NCI-H1694 treated with DMSO at 0.1 percent for 48 hours (cell line): ENCODE measurements around the gene SPRED2.

Experiments used
- DNase-seq: peaks from one replicate; lab custom pipeline; 2025; lab: John Stamatoyannopoulos, UW

The SPRED2 gene

GRCh38 chr2:65415091-65415490, 17.3 kb downstream of the SPRED2 start:
- DNase-seq = no peak

DNA sequence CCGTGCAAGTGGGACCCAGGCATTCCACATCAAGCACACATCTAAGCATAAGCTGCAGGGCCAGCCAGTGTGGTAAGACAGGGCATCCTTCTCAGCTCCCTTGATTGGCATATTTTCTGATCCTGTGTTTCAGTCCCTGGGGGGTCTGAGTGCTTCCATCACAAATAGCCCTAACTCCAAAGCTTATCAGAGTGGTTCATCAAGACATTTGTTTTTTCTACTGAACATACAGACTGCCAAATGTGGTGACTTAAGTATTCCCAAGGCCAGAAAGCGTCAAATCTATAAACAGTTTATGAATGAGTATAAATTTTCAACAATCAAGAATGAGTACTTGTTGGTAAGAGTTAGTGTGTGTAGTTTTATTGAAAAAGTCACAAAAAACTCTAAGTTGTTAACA, 18.8 kb downstream of the SPRED2 start:
- no peak for DNase-seq

- no peak for DNase-seq
Observed at GRCh38 chr2:65413106-65413505, 19.3 kb downstream of the SPRED2 start.

DNA sequence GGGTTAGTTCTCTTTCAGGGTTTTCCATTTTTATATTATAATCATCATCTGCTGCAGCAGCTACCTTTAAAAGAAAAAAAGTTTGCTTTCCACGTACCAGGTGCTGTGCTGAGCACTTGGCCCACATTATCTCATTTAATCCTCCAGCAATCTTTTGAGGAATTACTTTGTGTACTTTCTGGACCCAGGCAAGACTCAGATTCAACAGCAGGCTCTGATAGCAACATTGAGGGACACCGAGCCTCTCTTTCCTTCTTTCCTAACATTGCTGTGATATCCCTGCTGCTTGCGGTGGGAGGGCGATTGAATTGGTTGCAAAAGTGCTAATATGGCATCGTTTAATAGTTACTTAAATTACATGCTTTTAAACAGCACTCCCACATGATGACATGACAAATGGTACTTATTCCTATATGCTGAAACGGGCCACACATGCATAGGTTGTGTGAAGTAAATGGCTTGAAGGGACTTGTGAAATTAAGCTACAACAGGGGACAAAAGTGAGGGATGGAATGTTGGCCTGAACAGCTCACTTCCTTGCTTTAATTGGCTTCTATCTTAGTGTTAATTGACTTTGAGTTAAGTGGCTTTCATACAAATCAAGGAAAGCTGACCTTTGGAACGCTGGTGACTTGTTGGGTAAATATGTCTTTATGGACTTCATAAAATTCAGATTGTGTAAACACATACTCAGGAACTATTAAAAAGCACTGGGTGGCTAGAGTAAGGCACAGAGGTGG, 21.2 kb downstream of the SPRED2 start:
- DNase-seq = no peak

DNA sequence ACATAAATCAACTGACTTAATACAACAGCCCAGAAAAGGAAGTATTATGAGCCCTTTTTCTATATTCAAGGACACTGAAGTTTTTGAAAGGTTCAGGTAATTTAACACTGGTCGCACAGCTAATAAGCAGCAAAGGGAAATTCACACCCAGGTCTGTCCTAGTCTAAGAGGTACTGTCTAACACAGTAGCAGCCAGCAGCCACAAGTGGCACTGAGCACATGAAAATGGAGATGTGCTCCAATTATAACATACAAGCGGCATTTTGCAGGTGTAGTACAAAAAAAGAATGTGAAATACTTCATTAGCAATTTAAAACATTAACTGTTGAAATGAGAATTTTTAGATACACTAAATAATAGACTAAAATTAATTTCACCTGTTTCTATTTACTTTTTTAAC, 23.4 kb downstream of the SPRED2 start:
- DNase-seq = no peak

GRCh38 chr2:65407240-65407639, 25.2 kb downstream of the SPRED2 start:
- no peak for DNase-seq

GRCh38 chr2:65404988-65405697, 27.3 kb downstream of the SPRED2 start:
- no peak for DNase-seq

GRCh38 chr2:65403529-65403915, 28.9 kb downstream of the SPRED2 start:
- DNase-seq = no peak

DNA sequence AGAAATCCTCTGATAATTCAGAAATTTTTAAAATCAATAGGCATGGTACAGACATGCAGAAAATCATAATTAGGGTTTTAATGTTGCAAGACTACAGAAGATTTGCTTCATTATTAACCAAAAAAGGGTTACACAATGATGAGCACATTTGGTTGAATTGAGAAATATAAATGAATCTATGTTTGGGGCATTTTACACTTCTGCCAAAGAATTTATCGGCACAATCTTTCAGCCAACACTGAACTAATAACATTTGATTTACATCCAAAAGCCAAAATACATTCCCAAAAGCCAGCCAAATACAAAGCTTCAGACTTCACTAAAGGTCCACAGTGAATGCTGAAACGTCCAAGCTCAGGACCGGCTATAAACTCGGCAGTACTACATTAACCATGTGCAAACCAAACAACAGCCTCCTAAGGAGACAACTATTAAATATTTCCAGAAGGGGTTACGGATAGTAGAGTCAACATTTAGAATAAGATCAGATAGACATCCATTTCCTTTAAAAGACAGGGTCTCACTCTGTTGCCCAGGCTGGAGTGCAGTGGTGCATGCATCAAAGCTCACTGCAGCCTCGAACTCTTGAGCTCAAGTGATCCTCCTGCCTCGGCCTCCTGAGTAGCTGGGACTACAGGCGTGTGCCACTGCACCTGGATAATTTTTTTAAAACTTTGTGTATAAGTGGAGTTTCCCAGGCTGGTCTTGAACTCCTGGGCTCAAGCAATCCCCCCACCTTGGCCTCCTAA, 29.4 kb downstream of the SPRED2 start:
- no peak for DNase-seq

- no peak for DNase-seq
Observed at GRCh38 chr2:65402323-65402722, 30.1 kb downstream of the SPRED2 start.

- no peak for DNase-seq
Observed at GRCh38 chr2:65397122-65397521, 35.3 kb downstream of the SPRED2 start.

- DNase-seq = no peak
Observed at GRCh38 chr2:65396348-65397026, 35.9 kb downstream of the SPRED2 start.

GRCh38 chr2:65395621-65396347, 36.6 kb downstream of the SPRED2 start:
- DNase-seq = no peak

DNA sequence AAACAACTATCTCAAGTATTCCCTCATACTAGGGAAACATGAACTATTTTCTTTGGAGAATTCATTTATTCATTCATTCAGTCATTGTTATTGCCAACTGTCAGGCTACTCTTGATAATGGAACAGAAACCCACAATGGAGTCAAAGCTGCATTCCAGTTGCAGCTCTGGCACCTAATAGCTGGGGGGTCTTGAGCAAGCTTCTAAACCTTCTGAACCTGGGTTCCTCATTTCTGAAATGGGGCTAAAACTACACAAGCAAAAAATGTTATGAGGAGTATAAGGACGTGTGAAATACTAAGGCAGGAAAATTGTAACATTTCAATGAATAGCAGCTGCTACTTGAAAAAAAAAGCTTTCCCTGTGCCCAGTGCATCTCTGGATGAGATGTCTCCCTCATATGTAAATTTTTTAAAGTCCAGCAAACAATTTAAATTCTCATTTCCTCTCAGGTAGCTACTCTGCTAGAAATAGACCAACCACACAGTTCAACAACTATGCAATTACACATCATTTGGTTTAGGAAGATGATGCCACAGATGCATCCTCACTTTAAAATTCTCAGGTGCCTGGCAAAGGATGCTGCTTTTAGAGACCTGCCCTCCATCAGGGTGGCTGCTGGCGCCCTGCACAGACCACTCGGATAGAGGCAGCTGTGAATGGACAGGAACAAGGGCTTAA, 38.5 kb downstream of the SPRED2 start:
- no peak for DNase-seq

- no peak for DNase-seq
Observed at GRCh38 chr2:65393046-65393445, 39.4 kb downstream of the SPRED2 start.

DNA sequence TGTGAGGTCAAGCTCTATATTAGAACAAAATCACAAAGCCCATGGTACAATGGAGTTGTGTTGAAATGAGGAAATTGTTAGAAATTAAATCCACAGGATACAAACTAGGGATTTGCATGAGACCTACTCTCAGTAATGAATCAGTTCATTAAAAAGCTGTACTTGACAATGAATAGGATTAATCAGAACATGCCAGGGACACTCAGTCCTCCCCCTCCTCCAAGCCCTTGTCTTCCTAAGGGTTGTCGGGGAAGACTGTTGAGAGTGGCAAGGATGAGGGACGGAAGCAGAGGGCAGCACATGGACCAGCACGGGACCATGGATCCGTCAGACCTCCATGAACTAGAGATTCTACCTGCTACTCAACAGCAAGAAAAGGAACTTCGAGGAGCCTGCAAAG, 39.8 kb downstream of the SPRED2 start:
- DNase-seq = no peak

- no peak for DNase-seq
Observed at GRCh38 chr2:65390134-65390533, 42.3 kb downstream of the SPRED2 start.

DNA sequence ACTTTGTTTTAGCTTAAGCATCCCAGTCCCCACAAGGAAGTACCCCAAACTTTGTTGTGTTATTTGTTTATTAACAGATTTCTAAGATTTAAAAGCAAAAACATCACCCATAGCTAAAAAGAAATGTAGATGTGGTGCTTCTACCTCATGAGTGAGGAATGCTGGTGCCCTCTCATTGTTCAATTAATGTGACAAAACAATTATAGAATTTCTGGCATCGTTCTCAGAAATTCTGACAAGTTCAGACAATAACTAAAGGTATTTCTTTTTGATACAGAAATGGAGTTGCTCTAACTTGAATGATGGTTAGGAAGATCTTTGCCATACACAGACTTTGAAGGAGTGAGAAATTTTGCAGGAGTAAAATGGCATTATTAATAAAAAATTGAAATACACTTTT, 42.9 kb downstream of the SPRED2 start:
- no peak for DNase-seq

DNA sequence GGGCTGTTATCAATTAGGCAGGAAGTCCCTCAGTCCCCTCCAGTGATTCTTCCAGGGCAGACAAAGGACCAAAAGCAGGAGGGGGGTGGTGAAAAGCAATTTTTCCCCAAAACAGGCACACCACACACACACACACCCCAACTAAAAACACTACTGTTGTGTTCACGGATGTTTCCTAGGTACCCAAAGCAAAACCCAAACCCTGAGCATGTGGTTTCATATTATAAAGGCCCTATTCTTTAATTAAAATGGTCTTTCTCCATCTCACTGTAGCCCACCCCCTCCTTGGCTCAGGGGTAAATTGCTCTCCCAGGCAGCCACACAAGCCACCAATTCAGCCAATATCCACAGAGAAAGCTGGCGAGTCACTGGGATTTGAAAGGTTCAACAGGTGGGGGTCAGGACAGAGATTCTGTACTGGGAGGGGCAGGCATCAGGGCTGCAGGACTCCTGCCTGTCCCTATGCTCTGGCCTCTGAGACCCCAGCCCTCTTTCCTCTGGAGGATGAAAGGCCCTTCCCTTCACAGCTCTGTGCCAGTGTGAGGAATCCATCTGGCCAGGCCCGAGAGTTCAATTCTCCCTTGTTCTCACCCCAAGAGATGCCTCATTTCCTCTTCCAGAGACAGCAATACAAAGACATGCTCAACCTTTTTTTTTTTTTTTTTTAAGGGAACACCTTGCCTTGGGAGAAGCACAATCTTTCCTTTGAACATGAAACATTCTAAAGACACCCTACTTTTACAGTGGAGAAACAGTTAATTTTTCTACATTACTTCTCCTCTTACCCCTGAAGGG, 43.6 kb downstream of the SPRED2 start:
- DNase-seq = no peak

GRCh38 chr2:65388051-65388531, 44.3 kb downstream of the SPRED2 start:
- no peak for DNase-seq
